Mesenchymal stem cell (in vitro differentiated cells and primary cell): ENCODE results near the gene ANO10.

Source experiments
- DNase-seq: peaks from one replicate; pipeline ENCODE4 v3.0.0-alpha.2; 2013
- H2AFZ ChIP-seq: one replicate; pipeline ENCODE4 v1.6.1; 2013; ENCODE audit warnings: low read depth, mild to moderate bottlenecking, control low read depth, inconsistent platforms, low read length, moderate library complexity
- H2AK5ac ChIP-seq: 2 replicates; pipeline ENCODE4 v1.6.1; 2013; ENCODE audit warnings: low read length, moderate library complexity, mild to moderate bottlenecking, inconsistent platforms; ENCODE audit not compliant: severe bottlenecking
- H2BK120ac ChIP-seq: one replicate; pipeline ENCODE4 v1.6.1; 2013; ENCODE audit warnings: low read depth, mild to moderate bottlenecking, inconsistent platforms, low read length, moderate library complexity
- H2BK12ac ChIP-seq, 2 experiments: one replicate each; pipeline ENCODE4 v1.6.1; 2013; ENCODE audit warnings: inconsistent platforms in 2 of 2, low read length in 2 of 2, mild to moderate bottlenecking in 2 of 2, moderate library complexity in 2 of 2, control low read depth in 1 of 2
- H2BK15ac ChIP-seq: one replicate; pipeline ENCODE4 v1.6.1; 2013; ENCODE audit warnings: mild to moderate bottlenecking, low read depth, inconsistent platforms; ENCODE audit not compliant: poor library complexity, severe bottlenecking
- H2BK5ac ChIP-seq: 2 replicates; pipeline ENCODE4 v1.6.1; 2013; ENCODE audit warnings: low read depth, mild to moderate bottlenecking, low read length, control low read depth, inconsistent platforms; ENCODE audit not compliant: poor library complexity, severe bottlenecking
- H3K14ac ChIP-seq, 2 experiments: one replicate each; pipeline ENCODE4 v1.6.1; 2013; ENCODE audit warnings: inconsistent platforms in 2 of 2, low read length in 2 of 2, control low read depth in 1 of 2, mild to moderate bottlenecking in 1 of 2, moderate library complexity in 1 of 2
- H3K18ac ChIP-seq, 2 experiments: one replicate each; pipeline ENCODE4 v1.6.1; 2013; ENCODE audit warnings: inconsistent platforms in 2 of 2, low read length in 2 of 2, control low read depth in 1 of 2, low read depth in 1 of 2, mild to moderate bottlenecking in 1 of 2
- H3K23ac ChIP-seq, 2 experiments: one replicate each; pipeline ENCODE4 v1.6.1; 2013; ENCODE audit warnings: inconsistent platforms in 2 of 2, low read length in 2 of 2, mild to moderate bottlenecking in 2 of 2, moderate library complexity in 2 of 2, control low read depth in 1 of 2
- H3K27ac ChIP-seq: 2 replicates; pipeline ENCODE4 v1.5.1; 2013; ENCODE audit warnings: mild to moderate bottlenecking, moderate library complexity, low read length, control low read depth, inconsistent platforms; ENCODE audit not compliant: poor library complexity, severe bottlenecking
- H3K27me3 ChIP-seq, 2 experiments: 2 replicates each; pipeline versions ENCODE4 v1.6.1 to v1.7.0; 2013; ENCODE audit warnings: low read length in 2 of 2, mild to moderate bottlenecking in 2 of 2, moderate library complexity in 2 of 2, control low read depth in 1 of 2, inconsistent platforms in 1 of 2; ENCODE audit not compliant: control insufficient read depth in 1 of 2, insufficient read depth in 1 of 2
- H3K36me3 ChIP-seq, 2 experiments: 2 replicates each; pipeline versions ENCODE4 v1.6.1 to v1.7.0; 2013; ENCODE audit warnings: low read length in 2 of 2, control low read depth in 1 of 2, inconsistent platforms in 1 of 2, low read depth in 1 of 2, mild to moderate bottlenecking in 1 of 2; ENCODE audit not compliant: insufficient read depth in 2 of 2, control insufficient read depth in 1 of 2
- H3K4ac ChIP-seq, 2 experiments: one replicate each; pipeline ENCODE4 v1.6.1; 2013; ENCODE audit warnings: inconsistent platforms in 2 of 2, low read length in 2 of 2, mild to moderate bottlenecking in 2 of 2, moderate library complexity in 2 of 2, control low read depth in 1 of 2, low read depth in 1 of 2
- H3K4me1 ChIP-seq: 2 replicates; pipeline ENCODE4 v1.6.1; 2013; ENCODE audit warnings: low read depth, low read length, control low read depth; ENCODE audit not compliant: control insufficient read depth, insufficient read depth
- H3K4me2 ChIP-seq: 2 replicates; pipeline ENCODE4 v1.6.1; 2013; ENCODE audit warnings: low read length, mild to moderate bottlenecking, inconsistent platforms; ENCODE audit not compliant: poor library complexity, severe bottlenecking
- H3K4me3 ChIP-seq, 2 experiments: 2 replicates each; pipeline versions ENCODE4 v1.5.1 to v1.7.0; 2013; ENCODE audit warnings: low read length in 2 of 2, mild to moderate bottlenecking in 2 of 2, control low read depth in 1 of 2, low read depth in 1 of 2; ENCODE audit not compliant: insufficient read depth in 1 of 2
- H3K79me1 ChIP-seq: replicated peaks from 2 replicates; pipeline ENCODE4 v1.6.1; 2013; ENCODE audit warnings: mild to moderate bottlenecking, control low read depth, low read length, inconsistent platforms; ENCODE audit not compliant: poor library complexity, severe bottlenecking
- H3K9ac ChIP-seq: 2 replicates; pipeline ENCODE4 v1.7.0; 2013; ENCODE audit warnings: mild to moderate bottlenecking, low read length, moderate library complexity
- H3K9me3 ChIP-seq: 2 replicates; pipeline ENCODE4 v1.7.0; 2013; ENCODE audit warnings: mild to moderate bottlenecking, low read length; ENCODE audit not compliant: control insufficient read depth
- H4K8ac ChIP-seq: one replicate; pipeline ENCODE4 v1.6.1; 2013; ENCODE audit warnings: inconsistent platforms, mild to moderate bottlenecking, low read length, moderate library complexity
- H4K91ac ChIP-seq: one replicate; pipeline ENCODE4 v1.6.1; 2013; ENCODE audit warnings: mild to moderate bottlenecking, low read length, inconsistent platforms
- WGBS: methylation state at CpG from one replicate; pipeline ENCODE4 v1.1.7; 2013; ENCODE audit warnings: mixed read lengths; 5-methylcytosine and 5-hydroxymethylcytosine counted together

Gene ANO10

DNA sequence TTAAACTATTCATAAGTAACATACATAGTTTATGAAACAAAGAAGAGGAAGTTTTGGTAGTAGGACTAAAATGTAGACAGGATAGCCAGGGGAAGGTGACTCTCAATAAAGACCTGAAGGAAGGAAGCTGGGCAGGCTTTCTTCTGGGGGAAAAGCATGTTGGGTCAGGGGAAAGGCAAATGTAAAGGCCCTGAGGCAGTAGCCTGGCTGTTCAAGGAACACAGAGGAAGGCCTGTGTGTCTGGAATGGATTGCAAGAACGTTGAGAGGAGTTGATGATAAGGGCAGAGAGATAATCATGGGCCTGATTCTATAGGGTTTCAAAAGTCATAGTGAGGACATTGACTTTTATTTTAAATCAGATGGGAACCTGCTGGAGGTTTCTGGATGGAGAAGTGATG lies 167.8 kb downstream of the ANO10 start:
- H3K18ac ChIP-seq: no peak overlapping the region
- H3K14ac ChIP-seq: no peak overlapping the region
- H3K4me1 ChIP-seq: peaks cover 6% of the 10 kb centered on the region
- no peak overlapping the region for H2BK12ac ChIP-seq
- H3K79me1 ChIP-seq: peaks cover 3% of the 10 kb centered on the region
- no peak overlapping the region for H4K8ac ChIP-seq
- no peak overlapping the region for H2BK5ac ChIP-seq
- H3K27ac ChIP-seq: no peak overlapping the region
- H2AK5ac ChIP-seq: no peak overlapping the region
- H2BK15ac ChIP-seq: no peak overlapping the region
- no peak overlapping the region for H4K91ac ChIP-seq
- H2AFZ ChIP-seq: no peak overlapping the region
- H3K4me3 ChIP-seq: no peak overlapping the region
- no peaks in the 10 kb centered on the region for H3K36me3 ChIP-seq
- no peak overlapping the region for H3K4ac ChIP-seq
- H3K4me2 ChIP-seq: no peak overlapping the region
- H3K27me3 ChIP-seq: no peaks in the 10 kb centered on the region
- no peak overlapping the region for H2BK120ac ChIP-seq
- no peak overlapping the region for H3K23ac ChIP-seq
- no peak for DNase-seq
- 86% methylated on average over 1 of the region's 1 CpG for WGBS
- no peak overlapping the region for H3K9ac ChIP-seq
- no peaks in the 10 kb centered on the region for H3K9me3 ChIP-seq

DNA sequence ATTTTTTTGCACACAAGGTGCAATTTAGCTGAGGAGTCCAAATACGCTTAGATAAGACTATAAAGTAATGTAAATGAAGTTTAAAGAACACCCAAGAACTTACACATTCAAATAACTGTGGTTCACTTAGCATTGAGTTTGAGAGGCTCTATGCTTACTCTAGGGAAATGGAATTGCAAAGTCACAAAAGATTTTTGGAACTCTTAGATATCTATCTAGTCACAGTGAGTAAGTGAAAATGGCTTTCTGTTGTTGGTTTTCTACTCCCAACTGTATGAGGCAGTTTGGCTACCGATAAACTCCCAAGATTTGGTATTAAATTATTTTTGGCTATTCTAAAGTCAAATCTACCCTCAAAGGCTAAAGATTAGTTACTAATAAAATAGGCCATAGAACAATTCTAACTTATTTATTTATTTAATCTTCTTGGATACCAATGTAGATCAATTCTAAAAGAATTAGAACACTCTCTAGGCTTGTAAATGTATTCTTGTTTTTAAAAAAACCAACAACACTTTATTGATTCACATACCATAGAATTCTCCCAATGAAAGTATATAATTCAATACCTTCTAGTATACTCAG lies 170.0 kb downstream of the ANO10 start:
- DNase-seq: no peak
- Histone ChIP-seq H2BK12ac (no peak overlapping the region), H4K8ac (no peak overlapping the region), H2AK5ac (no peak overlapping the region), H2BK15ac (no peak overlapping the region), H3K27me3 (no peaks in the 10 kb centered on the region), H4K91ac (no peak overlapping the region), H2BK120ac (no peak overlapping the region), H3K23ac (no peak overlapping the region), H3K79me1 (peaks cover 3% of the 10 kb centered on the region), H3K18ac (no peak overlapping the region), H2BK5ac (no peak overlapping the region), H2AFZ (no peak overlapping the region), H3K14ac (no peak overlapping the region), H3K4ac (no peak overlapping the region), H3K4me1 (peaks cover 6% of the 10 kb centered on the region), H3K9ac (no peak overlapping the region), H3K27ac (no peak overlapping the region), H3K36me3 (no peaks in the 10 kb centered on the region), H3K9me3 (no peaks in the 10 kb centered on the region), H3K4me2 (no peak overlapping the region), H3K4me3 (no peak overlapping the region)
- WGBS: no CpG with 5 or more reads among the region's 2 CpGs

DNA sequence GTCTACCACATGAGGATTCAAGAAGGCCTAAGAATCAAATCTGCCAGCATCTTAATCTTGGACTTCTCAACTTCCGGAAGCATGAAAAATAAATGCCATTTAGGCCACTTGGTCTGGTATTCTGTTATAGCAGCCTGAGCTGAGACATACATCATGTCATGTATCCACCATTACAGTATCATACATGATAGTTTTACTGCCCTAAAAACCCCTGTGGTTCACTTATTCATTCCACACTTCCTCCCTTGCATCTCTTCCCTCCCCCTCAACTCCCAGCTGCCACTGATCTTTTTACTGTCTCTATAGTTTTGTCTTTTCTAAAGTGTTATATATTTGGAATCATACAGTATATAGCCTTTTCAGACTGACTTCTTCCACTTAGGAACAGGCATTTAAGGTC lies 173.7 kb downstream of the ANO10 start:
- no peak overlapping the region for H3K14ac ChIP-seq
- no peak overlapping the region for H3K4me2 ChIP-seq
- H3K4ac ChIP-seq: no peak overlapping the region
- H3K9ac ChIP-seq: no peak overlapping the region
- no peak overlapping the region for H4K91ac ChIP-seq
- no peak overlapping the region for H3K4me3 ChIP-seq
- H3K9me3 ChIP-seq: no peaks in the 10 kb centered on the region
- H2AK5ac ChIP-seq: no peak overlapping the region
- H4K8ac ChIP-seq: no peak overlapping the region
- peaks cover 1% of the 10 kb centered on the region for H3K79me1 ChIP-seq
- H2BK15ac ChIP-seq: no peak overlapping the region
- no peak overlapping the region for H2BK12ac ChIP-seq
- no peak overlapping the region for H2BK5ac ChIP-seq
- no peaks in the 10 kb centered on the region for H3K27me3 ChIP-seq
- H3K4me1 ChIP-seq: no peaks in the 10 kb centered on the region
- no peak overlapping the region for H3K23ac ChIP-seq
- no peak overlapping the region for H3K27ac ChIP-seq
- H2BK120ac ChIP-seq: no peak overlapping the region
- no peak for DNase-seq
- H2AFZ ChIP-seq: no peak overlapping the region
- 100% methylated on average over 1 of the region's 1 CpG for WGBS
- H3K18ac ChIP-seq: no peak overlapping the region
- H3K36me3 ChIP-seq: no peaks in the 10 kb centered on the region

DNA sequence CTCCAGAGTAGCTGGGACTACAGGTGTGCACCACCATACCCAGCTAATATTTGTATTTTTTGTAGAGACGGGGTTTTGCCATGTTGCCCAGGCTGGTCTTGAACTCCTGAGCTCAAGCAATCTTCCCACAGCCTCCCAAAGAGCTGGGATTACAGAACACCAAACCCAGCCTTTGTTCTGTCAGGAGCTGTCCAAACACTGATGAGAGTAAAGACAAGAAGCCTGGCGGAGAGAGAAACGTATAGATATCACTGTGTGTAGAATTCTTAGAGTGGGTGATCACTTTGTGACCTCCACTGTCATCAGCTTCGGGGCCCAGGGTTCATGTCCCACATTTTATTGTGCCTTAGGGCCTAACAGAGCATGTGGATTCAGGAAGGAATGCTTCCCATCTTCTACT lies 176.0 kb downstream of the ANO10 start:
- H4K8ac ChIP-seq: no peak overlapping the region
- WGBS: 88% methylated on average over 4 of the region's 4 CpGs
- no peaks in the 10 kb centered on the region for H3K4me1 ChIP-seq
- H3K23ac ChIP-seq: no peak overlapping the region
- H3K9ac ChIP-seq: no peak overlapping the region
- H2BK5ac ChIP-seq: no peak overlapping the region
- H2AFZ ChIP-seq: no peak overlapping the region
- no peak overlapping the region for H2BK15ac ChIP-seq
- H4K91ac ChIP-seq: no peak overlapping the region
- no peak for DNase-seq
- no peak overlapping the region for H2AK5ac ChIP-seq
- no peak overlapping the region for H3K14ac ChIP-seq
- no peak overlapping the region for H2BK120ac ChIP-seq
- no peaks in the 10 kb centered on the region for H3K27me3 ChIP-seq
- no peak overlapping the region for H3K4me3 ChIP-seq
- H3K4ac ChIP-seq: no peak overlapping the region
- H3K18ac ChIP-seq: no peak overlapping the region
- peaks cover 0 to 2% of the 10 kb centered on the region in 2 experiments for H3K36me3 ChIP-seq
- peaks cover 1% of the 10 kb centered on the region for H3K79me1 ChIP-seq
- H2BK12ac ChIP-seq: no peak overlapping the region
- no peak overlapping the region for H3K4me2 ChIP-seq
- no peaks in the 10 kb centered on the region for H3K9me3 ChIP-seq
- H3K27ac ChIP-seq: no peak overlapping the region
